Colonic mucosa (tissue), 4 donors: ENCODE measurements around the gene UTF1. TPM values are rescaled to one million over a fixed set of nuclear protein-coding genes. Genes with fewer than 3 reads are reported as not detected.
A peak's percentile ranks its signal among the peaks of the same experiment; 100 is the strongest.

ENCODE experiments used
- DNase-seq: peaks from one replicate; pipeline ENCODE4 v3.0.0-alpha.2; 2020
- H3K27ac ChIP-seq: fragments of 200-600 bp; one replicate; pipeline ENCODE4 v1.8.0; 2021
- H3K27me3 ChIP-seq: fragments of 200-600 bp; one replicate; pipeline ENCODE4 v1.8.0; 2021
- H3K36me3 ChIP-seq: fragments of 200-600 bp; one replicate; pipeline ENCODE4 v1.8.0; 2021
- H3K4me1 ChIP-seq: fragments of 200-600 bp; one replicate; pipeline ENCODE4 v1.8.0; 2021; ENCODE audit warnings: mild to moderate bottlenecking
- H3K4me3 ChIP-seq: fragments of 200-600 bp; one replicate; pipeline ENCODE4 v1.8.0; 2021
- H3K9ac ChIP-seq, 2 donors: one replicate each; pipeline ENCODE4 v1.7.0; 2013; ENCODE audit warnings: control low read depth in 2 of 2, low read depth in 2 of 2, low read length in 2 of 2
- H3K9me3 ChIP-seq: fragments of 200-600 bp; one replicate; pipeline ENCODE4 v1.8.0; 2021
- CTCF ChIP-seq: fragments of 200-600 bp; IDR thresholded peaks from one replicate; pipeline ENCODE4 v1.8.0; 2022; ENCODE audit warnings: antibody characterized with exemption, mild to moderate bottlenecking
- intact Hi-C: fragments of 100-400 bp; cut with DNase I; formaldehyde crosslinking; loops from one replicate; pipeline ENCODE4 v1.14.1; 2022
- total RNA-seq, 2 donors: library from RNA; stranded (reverse); fragmentation: NEBNext Ultra II Directional in 1 of 2; extraction: Animal tissue kit (Norgen Biotek cat#: 25700) in 1 of 2; gene quantifications; one replicate each; pipeline ENCODE4 v1.2.1, GENCODE V29; 2021
- donor health status: healthy.
- donor health status: DM: no; HTN: no; CAD: no.
- donor health status: DM: no; HTN: no; CAD: no.

The UTF1 gene
- total RNA-seq, 2 donors from 2014 or later, result not detected

DNA sequence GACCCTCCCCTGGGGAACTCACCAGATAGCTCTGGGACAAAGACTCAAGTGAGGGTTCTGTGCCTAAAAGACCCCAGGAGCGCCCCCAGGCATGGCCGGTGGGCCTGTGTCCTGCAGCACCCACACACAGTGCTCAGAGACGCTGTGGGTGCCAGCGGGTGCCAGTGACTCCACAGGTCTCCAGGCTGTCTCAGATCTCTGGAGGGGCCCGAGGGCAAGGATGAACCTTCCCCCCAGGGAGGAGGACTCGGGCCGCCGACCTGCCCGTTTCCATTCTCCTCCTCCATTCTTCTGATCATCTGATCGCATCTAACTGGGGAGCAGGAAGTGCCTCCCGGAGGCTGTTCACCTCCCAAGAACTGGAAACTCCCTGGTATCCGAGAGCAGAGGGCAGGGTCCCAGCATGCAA, 45.7 kb downstream of the UTF1 start:
- Histone ChIP-seq H3K27ac (no peak overlapping the region), H3K36me3 (no peaks in the 10 kb centered on the region), H3K4me1 (peaks cover 4% of the 10 kb centered on the region), H3K9me3 (no peaks in the 10 kb centered on the region), H3K9ac (peak overlapping the region; percentile 46 to 63), H3K27me3 (peaks cover 16% of the 10 kb centered on the region), H3K4me3 (peak overlapping the region; percentile 31)
- no peak for DNase-seq
- TF ChIP-seq CTCF, result no peak
- intact Hi-C loops, result no loop called here

GRCh38 chr10:133276100-133276434, 46.0 kb downstream of the UTF1 start:
- no peak for TF ChIP-seq CTCF

DNA sequence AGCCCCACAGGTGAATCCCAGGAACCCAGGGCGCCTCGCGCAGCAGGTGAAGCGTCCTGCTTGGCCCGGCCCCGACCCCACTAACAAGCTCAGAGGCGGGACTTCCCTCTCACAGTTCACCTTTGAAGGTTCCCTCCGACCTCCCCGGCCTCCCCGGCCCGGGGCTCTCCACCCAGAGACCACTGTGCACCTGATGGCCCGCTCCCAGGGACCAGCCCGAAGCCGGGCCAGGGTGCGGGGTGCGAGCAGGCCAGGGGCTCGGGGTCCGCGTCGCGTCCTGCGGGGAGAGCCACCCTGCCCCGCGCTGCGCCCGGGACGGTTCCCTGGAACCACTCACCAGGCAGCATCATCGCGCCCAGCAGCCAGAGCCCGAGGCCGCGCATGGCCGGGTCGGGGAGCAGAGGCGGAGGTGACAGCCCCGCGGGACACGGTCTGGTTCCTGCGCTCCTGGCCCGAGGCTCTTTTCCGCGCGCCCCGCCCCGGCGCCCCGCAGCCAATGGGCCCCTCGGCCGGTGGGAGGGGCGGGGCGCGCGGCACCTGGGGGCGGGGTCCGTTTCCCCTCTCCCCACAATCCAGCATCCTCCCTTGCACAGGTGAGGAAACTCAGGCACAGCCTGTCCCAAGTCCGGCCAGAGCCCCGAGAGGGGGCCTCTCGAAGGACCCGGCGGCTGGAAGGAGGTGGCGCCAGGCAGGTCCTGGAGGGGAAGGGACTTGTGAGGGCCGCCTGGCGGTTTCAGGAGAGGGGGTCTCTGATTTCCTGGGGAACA, 46.6 kb downstream of the UTF1 start, which contains the start of gene ADAM8:
TSS of gene ADAM8 (minus strand) at position 434 of the 767 bp plus-strand sequence. CDS start at position 383, 51 bp downstream.
- peaks cover 16% of the 10 kb centered on the region for H3K27me3 ChIP-seq
- H3K9ac ChIP-seq, result peak within 1 kb of the TSS; percentile 43 to 63
- intact Hi-C loops, result no loop called here
- H3K36me3 ChIP-seq, result no peaks in the 10 kb centered on the region
- H3K9me3 ChIP-seq, result no peaks in the 10 kb centered on the region
- peak within 1 kb of the TSS; percentile 31 for H3K4me3 ChIP-seq
- H3K4me1 ChIP-seq, result peaks cover 4% of the 10 kb centered on the region
- H3K27ac ChIP-seq, result no peak within 1 kb of the TSS
- DNase-seq, result no peak
- TF ChIP-seq CTCF, result no peak

More at GRCh38 chr10:133276100-133276434, 46.0 kb downstream of the UTF1 start:
- peak overlapping the region; percentile 43 to 63 for H3K9ac ChIP-seq
- no peaks in the 10 kb centered on the region for H3K36me3 ChIP-seq
- peak overlapping the region; percentile 31 for H3K4me3 ChIP-seq
- no peaks in the 10 kb centered on the region for H3K9me3 ChIP-seq
- peaks cover 16% of the 10 kb centered on the region for H3K27me3 ChIP-seq
- intact Hi-C loops, result no loop called here
- DNase-seq, result no peak
- H3K4me1 ChIP-seq, result peaks cover 4% of the 10 kb centered on the region
- no peak overlapping the region for H3K27ac ChIP-seq

- intact Hi-C loops, result no loop called here
- no peak for TF ChIP-seq CTCF
- no peak for DNase-seq
- H3K4me1 ChIP-seq, result peaks cover 4% of the 10 kb centered on the region
- H3K36me3 ChIP-seq, result no peaks in the 10 kb centered on the region
- no peak overlapping the region for H3K4me3 ChIP-seq
- peak overlapping the region in 1 of 2 donors; percentile 9 for H3K9ac ChIP-seq
- peaks cover 16% of the 10 kb centered on the region for H3K27me3 ChIP-seq
- no peak overlapping the region for H3K27ac ChIP-seq
- no peaks in the 10 kb centered on the region for H3K9me3 ChIP-seq
These were observed 47.4 kb downstream of the UTF1 start for GRCh38 chr10:133277277-133277992.

GRCh38 chr10:133277993-133278576, 48.1 kb downstream of the UTF1 start:
- intact Hi-C loops, result no loop called here
- Histone ChIP-seq H3K9me3 (no peaks in the 10 kb centered on the region), H3K27me3 (peaks cover 16% of the 10 kb centered on the region), H3K9ac (peak overlapping the region in 1 of 2 donors; percentile 9), H3K4me1 (peaks cover 4% of the 10 kb centered on the region), H3K4me3 (no peak overlapping the region), H3K36me3 (no peaks in the 10 kb centered on the region), H3K27ac (peak overlapping the region; percentile 41)
- no peak for DNase-seq
- no peak for TF ChIP-seq CTCF
